Measurements from ENCODE around the gene ITGB3BP. TPM values are rescaled to one million over a fixed set of nuclear protein-coding genes. Genes with fewer than 3 reads are reported as not detected.

The ITGB3BP gene
- total RNA-seq, 2 experiments from 2014 or later, result 91.5 to 97.0 TPM

DNA sequence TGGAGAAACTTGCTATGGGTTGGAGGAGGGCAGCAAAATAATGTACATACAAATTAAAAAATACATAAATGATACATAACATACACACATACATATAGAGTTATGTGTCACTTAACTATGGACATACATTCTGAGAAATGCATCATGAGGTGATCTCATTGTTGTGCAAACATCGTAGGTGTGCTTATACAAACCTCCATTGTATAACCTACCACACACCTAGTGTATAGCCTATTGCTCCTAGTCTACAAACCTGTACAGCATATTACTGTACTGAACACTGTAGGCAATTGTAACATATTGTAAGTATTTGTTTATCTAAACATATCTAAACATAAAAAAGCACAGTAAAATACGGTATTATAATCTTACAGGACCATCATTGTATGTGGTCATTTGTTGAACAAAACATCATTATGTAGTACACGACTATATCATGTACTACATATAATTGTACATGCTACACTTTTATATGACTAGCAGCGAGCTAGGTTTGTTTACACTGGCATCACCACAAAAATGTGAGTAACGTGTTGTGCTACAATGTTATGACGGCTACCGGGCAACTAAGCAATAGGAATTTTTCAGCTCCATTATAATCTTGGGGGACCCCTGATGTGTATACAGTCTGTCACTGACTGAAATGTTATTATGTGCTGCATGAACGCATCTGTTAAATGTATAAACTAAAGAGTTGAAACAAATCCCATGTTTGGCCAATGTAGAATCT is 35.5 kb downstream of the ITGB3BP start:
- H3K9me3 ChIP-seq (ENCODE audit: low read length), result no peaks in the 10 kb centered on the region
- H3K79me2 ChIP-seq (ENCODE audit: insufficient read depth, low read depth, low read length), result peaks cover 8% of the 10 kb centered on the region; the same call in 1 of the 2 replicates
- no peaks in the 10 kb centered on the region for H3K4me1 ChIP-seq (ENCODE audit: insufficient read depth, low read length, poor library complexity, severe bottlenecking)
- DNase-seq (ENCODE audit: low spot score), result no peak
- H3K4me3 ChIP-seq (ENCODE audit: low read depth, low read length, poor library complexity, severe bottlenecking), result no peak overlapping the region
- H3K4me2 ChIP-seq (ENCODE audit: low read length), result no peak overlapping the region
- no peak for TF ChIP-seq CTCF (conservative IDR thresholded peaks at IDR 0.05; ENCODE audit: low read length)
- no peak for TF ChIP-seq EZH2phosphoT487 (IDR thresholded peaks at IDR 0.05; ENCODE audit: borderline replicate concordance, low read depth, low read length)
- intact Hi-C loops (cut with micrococcal nuclease; ENCODE audit: unreplicated experiment), result no loop called here
- H3K9me2 ChIP-seq (ENCODE audit: insufficient read depth, low read length), result no peaks in the 10 kb centered on the region
- no peak overlapping the region for H2AFZ ChIP-seq (ENCODE audit: low read length)
- H4K20me1 ChIP-seq (ENCODE audit: insufficient read depth, low read length), result no peaks in the 10 kb centered on the region
- ChIA-PET POLR2A (interaction anchor here (0.9 kb wide), 1 partner anchor 1027 kb away, joined by 3 read pairs; no protein-coding TSS in a partner anchor), CTCF (ENCODE audit: unreplicated experiment) (no interaction called here)
- H3K27ac ChIP-seq (ENCODE audit: low read depth, low read length, poor library complexity, severe bottlenecking), result no peak overlapping the region
- no TSS peak for BruUV-seq (replicated peaks)
- H3K36me3 ChIP-seq (ENCODE audit: insufficient read depth, low read length), result peaks cover 49% of the 10 kb centered on the region

GRCh38 chr1:63486629-63487028 is 36.4 kb downstream of the ITGB3BP start:
- Histone ChIP-seq H3K4me1 (ENCODE audit: insufficient read depth, low read length, poor library complexity, severe bottlenecking) (no peaks in the 10 kb centered on the region), H3K27ac (ENCODE audit: low read depth, low read length, poor library complexity, severe bottlenecking) (no peak overlapping the region), H3K4me2 (ENCODE audit: low read length) (no peak overlapping the region), H2AFZ (ENCODE audit: low read length) (no peak overlapping the region), H3K9me3 (ENCODE audit: low read length) (no peaks in the 10 kb centered on the region), H4K20me1 (ENCODE audit: insufficient read depth, low read length) (no peaks in the 10 kb centered on the region), H3K4me3 (ENCODE audit: low read depth, low read length, poor library complexity, severe bottlenecking) (no peak overlapping the region), H3K36me3 (ENCODE audit: insufficient read depth, low read length) (peaks cover 52% of the 10 kb centered on the region), H3K9me2 (ENCODE audit: insufficient read depth, low read length) (no peaks in the 10 kb centered on the region), H3K79me2 (ENCODE audit: insufficient read depth, low read depth, low read length) (peaks cover 8% of the 10 kb centered on the region; the same call in 1 of the 2 replicates)
- CTCF ChIA-PET (ENCODE audit: unreplicated experiment), result no interaction called here
- no TSS peak for BruUV-seq (replicated peaks)
- POLR2A ChIA-PET, result interaction anchor here (0.9 kb wide), 1 partner anchor 1026 kb away, joined by 3 read pairs; no protein-coding TSS in a partner anchor
- intact Hi-C loops (cut with micrococcal nuclease; ENCODE audit: unreplicated experiment), result no loop called here
- DNase-seq (ENCODE audit: low spot score), result no peak
- TF ChIP-seq CTCF (conservative IDR thresholded peaks at IDR 0.05; ENCODE audit: low read length) (no peak), EZH2phosphoT487 (IDR thresholded peaks at IDR 0.05; ENCODE audit: borderline replicate concordance, low read depth, low read length) (no peak)

DNA sequence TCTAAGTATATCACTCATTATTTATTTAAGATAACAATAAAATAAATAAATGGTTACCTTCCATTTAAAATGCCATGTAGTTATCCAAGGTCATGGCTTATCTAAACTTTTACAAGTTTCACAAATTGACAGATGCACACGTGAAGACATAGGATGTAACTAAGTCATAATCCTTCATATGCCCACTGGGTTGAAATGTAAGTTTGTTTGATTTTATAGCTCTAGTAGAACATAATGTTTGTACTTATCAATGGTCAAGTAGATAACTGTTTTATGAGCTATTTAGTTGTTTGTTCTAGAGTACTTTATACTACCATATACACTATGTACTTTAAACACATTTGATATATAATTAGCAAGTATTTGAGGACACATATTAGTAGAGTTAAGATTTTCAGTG is 43.0 kb downstream of the ITGB3BP start:
- no peak for TF ChIP-seq EZH2phosphoT487 (IDR thresholded peaks at IDR 0.05; ENCODE audit: borderline replicate concordance, low read depth, low read length)
- TF ChIP-seq CTCF (conservative IDR thresholded peaks at IDR 0.05; ENCODE audit: low read length), result no peak
- Histone ChIP-seq H3K4me2 (ENCODE audit: low read length) (no peak overlapping the region), H3K27ac (ENCODE audit: low read depth, low read length, poor library complexity, severe bottlenecking) (no peak overlapping the region), H3K4me1 (ENCODE audit: insufficient read depth, low read length, poor library complexity, severe bottlenecking) (no peaks in the 10 kb centered on the region), H3K9me2 (ENCODE audit: insufficient read depth, low read length) (no peaks in the 10 kb centered on the region), H2AFZ (ENCODE audit: low read length) (no peak overlapping the region), H3K9me3 (ENCODE audit: low read length) (no peaks in the 10 kb centered on the region), H3K4me3 (ENCODE audit: low read depth, low read length, poor library complexity, severe bottlenecking) (no peak overlapping the region), H3K36me3 (ENCODE audit: insufficient read depth, low read length) (peaks cover 61% of the 10 kb centered on the region), H3K79me2 (ENCODE audit: insufficient read depth, low read depth, low read length) (no peaks in the 10 kb centered on the region), H4K20me1 (ENCODE audit: insufficient read depth, low read length) (no peaks in the 10 kb centered on the region)
- intact Hi-C loops (cut with micrococcal nuclease; ENCODE audit: unreplicated experiment), result no loop called here
- POLR2A ChIA-PET, result interaction anchor here (0.7 kb wide), 1 partner anchor 62 kb away, joined by 4 read pairs; no protein-coding TSS in a partner anchor
- CTCF ChIA-PET (ENCODE audit: unreplicated experiment), result no interaction called here
- BruUV-seq (replicated peaks), result no TSS peak
- DNase-seq (ENCODE audit: low spot score), result no peak

Measured in OCI-LY7 (cell line).